PC-3 (cell line): ENCODE data around the gene NFAM1.

Source experiments
- CTCF ChIP-seq: fragments of 300-600 bp; sonication (generic); conservative IDR thresholded peaks from 2 replicates; pipeline ENCODE4 v1.5.1; 2017; ENCODE audit warnings: antibody characterized with exemption, low read depth, mild to moderate bottlenecking, low read length
- EZH2 ChIP-seq: fragments of 300-600 bp; sonication (generic); IDR thresholded peaks from one replicate; pipeline ENCODE4 v1.6.1; 2017; ENCODE audit warnings: antibody characterized with exemption, mild to moderate bottlenecking, low read length; ENCODE audit not compliant: unreplicated experiment
- EZH2phosphoT487 ChIP-seq: fragments of 300-600 bp; sonication (generic); IDR thresholded peaks from 2 replicates; pipeline ENCODE4 v1.6.1; 2018; ENCODE audit warnings: mild to moderate bottlenecking, antibody characterized with exemption, low read length, borderline replicate concordance

- TF ChIP-seq CTCF (no peak), EZH2phosphoT487 (no peak), EZH2 (no peak)
These were observed 29.3 kb upstream of the NFAM1 start for GRCh38 chr22:42461511-42461910.
